Right hindlimb (tissue), 1 donor: ENCODE results near the gene GRIK3.

Experiments
- DNase-seq: peaks from one replicate; pipeline ENCODE4 v3.0.0-alpha.2; 2018

The GRIK3 gene

DNA sequence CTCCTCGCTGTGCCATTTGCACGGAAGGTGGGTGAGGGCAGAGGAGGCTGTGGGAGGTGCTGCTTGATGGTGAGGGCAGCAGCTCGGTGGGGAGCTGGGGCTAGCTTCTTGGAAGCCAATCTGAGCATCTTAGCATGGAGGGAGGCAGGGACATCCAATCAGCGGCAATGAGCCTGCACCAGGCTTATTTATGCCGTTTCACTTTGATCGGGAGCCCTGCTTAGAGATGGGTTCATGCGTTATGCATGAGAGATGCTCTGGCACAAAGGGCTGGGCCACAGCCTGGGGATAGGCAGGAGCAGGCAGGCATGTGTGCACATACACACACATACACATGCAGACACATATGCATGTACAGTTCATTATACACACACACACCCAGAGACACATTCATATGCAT is 220.2 kb downstream of the GRIK3 start:
- no peak for DNase-seq

- DNase-seq: peak; percentile 35
Measured at GRCh38 chr1:36807262-36807661, 227.1 kb downstream of the GRIK3 start.

GRCh38 chr1:36805979-36806640 is 228.2 kb downstream of the GRIK3 start:
- DNase-seq: no peak

DNA sequence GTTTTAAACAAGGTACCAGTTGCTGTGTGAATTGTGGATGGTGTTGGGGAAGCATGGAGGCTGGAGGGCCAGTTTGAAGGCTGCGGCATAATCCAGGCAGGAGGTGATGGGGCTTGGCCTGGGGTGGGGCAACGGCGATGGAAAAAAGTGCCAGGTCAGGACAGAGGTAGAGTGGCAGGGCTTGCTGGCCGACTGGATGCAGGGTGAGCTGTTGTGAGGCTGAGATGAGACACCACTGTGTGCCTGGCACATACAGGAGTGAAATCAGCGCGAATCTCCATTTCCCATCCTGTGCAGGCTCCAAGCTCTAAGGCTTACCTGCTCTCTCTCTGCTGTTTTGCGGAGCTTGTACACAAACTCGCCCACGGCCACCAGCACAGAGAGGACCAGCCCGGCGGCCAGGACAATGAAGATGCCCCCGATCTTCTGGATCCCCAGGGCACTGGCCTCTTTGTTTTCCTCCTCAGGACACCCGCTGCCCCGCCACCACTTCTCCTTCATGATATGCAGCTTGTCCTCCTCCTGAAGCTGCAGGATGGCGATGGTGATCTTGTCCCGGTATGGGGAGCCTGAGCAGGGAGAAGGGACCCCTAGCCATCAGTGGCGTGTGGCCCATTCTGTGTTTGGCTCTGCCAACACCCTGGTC is 229.5 kb downstream of the GRIK3 start:
- DNase-seq: no peak

DNA sequence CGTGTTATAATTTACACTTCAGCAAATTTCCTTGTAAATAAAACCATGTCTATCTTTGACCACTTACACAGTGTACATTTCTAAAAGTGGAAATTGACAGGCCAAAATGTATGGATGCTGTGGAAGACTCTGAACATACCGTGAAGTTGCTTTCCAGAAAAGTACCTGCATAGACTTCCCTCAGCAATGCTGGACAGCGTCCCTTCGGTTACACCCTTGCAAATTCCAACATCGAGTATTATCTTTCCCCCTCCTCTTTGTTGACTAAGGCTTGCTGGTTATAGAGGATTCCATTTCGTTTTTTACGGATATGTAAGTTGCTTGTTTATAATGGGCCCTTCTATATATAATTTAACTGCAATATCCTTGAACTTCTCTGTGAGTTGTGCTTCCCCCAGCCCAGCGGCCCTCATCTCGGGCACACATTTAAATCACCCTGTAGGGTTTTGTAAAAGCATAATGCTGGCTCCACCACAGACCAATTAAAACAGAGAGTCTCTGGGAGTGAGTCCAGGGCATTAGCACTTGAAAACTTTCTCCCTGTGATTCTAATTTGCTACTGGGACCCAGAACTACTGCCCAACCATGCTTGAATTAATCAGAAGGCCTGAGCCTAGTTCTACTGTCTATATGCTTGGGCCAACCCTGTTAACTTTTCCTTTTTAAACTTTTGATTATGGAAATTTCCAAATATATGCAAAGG is 230.3 kb downstream of the GRIK3 start:
- no peak for DNase-seq

DNA sequence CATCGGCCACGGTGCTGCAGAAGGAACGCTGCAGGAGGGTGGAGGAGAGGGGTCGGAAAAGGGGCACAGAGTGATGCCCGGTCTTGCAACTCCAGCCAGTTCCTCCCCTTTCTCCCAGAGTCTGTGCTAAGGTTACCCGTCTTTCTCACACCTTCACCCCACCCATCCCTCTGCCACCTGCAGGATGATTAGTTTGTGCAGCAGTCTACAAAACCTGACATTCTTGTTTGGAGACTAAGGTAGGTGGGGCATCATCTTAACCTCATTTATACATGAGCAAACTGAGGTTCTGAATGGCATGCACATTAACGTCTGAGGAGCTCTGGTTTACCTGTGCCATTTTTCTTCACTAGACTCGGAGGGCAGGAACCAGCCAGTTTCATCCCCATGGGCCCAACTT is 232.3 kb downstream of the GRIK3 start:
- DNase-seq: no peak

- no peak for DNase-seq
Measured at GRCh38 chr1:36797761-36798160, 236.6 kb downstream of the GRIK3 start.

- no peak for DNase-seq
Measured at GRCh38 chr1:36796733-36797132, 237.6 kb downstream of the GRIK3 start.

DNA sequence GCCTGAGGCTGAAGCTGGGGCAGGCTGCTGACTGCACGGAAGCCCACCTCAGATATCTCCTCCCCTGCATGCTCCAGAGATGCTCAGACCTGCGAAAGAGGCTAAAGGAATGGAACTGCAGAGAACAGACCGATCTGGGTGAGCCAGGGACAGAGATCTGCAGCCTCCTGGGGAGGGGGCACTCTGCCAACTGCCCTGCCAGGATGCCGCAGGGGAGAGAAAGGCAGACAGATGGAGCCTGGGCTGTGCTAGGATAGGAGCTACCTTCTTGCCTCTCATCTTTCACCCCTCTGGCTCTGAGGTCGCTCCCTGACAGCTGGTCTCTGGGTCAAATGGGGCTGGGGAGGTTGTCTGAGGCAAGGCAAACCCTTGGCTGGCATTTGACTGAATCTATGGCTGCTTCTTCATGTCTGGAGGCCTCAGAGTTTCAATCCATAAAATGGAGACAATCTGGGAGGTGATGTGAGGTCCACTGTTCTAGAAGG is 238.2 kb downstream of the GRIK3 start:
- no peak for DNase-seq

DNA sequence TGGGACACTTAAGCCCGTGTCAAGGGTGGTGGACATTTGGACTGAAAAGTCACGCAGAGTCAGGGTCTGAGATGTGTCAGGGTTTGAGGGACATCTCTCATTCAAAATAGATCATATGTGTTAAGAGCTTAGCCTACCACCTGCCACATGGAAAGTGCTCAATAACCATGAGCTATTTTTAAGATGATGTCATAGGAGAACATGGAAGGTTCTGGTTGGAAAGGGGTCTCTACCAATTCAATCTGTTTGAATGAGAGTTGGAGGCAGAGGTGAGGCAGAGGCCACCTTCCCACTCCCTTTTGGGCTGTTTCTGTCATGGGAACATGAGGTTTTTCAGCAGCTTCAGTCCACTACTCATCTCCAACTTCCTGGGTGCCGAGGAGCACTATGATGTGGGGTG is 239.9 kb downstream of the GRIK3 start:
- DNase-seq: no peak

- DNase-seq: no peak
Measured at GRCh38 chr1:36793452-36793851, 240.9 kb downstream of the GRIK3 start.

GRCh38 chr1:36792292-36792691 is 242.0 kb downstream of the GRIK3 start:
- DNase-seq: no peak

DNA sequence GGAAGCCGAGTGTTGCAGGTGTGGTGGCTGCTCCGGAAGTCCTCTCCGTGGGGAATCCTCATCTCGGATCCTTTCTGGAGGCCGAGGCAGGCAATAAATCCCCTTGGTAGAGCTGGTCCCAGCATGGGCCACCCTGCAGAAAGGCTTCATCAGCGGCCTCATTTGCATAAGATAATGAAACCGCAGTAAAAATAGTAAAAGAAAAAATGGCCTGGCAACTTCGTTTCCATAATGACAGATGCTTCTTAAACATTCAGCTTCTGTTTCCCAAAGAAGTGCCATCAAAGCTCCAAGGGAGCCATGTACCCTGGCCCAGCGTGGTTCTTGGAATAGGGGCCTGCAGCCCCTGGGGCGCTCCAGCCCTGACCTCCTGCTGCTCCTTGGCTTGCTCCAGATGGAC is 244.1 kb downstream of the GRIK3 start:
- DNase-seq: no peak

GRCh38 chr1:36789535-36789934 is 244.8 kb downstream of the GRIK3 start:
- no peak for DNase-seq

GRCh38 chr1:36787312-36787913 is 246.9 kb downstream of the GRIK3 start:
- no peak for DNase-seq

GRCh38 chr1:36786425-36786824 is 247.9 kb downstream of the GRIK3 start:
- DNase-seq: no peak

DNA sequence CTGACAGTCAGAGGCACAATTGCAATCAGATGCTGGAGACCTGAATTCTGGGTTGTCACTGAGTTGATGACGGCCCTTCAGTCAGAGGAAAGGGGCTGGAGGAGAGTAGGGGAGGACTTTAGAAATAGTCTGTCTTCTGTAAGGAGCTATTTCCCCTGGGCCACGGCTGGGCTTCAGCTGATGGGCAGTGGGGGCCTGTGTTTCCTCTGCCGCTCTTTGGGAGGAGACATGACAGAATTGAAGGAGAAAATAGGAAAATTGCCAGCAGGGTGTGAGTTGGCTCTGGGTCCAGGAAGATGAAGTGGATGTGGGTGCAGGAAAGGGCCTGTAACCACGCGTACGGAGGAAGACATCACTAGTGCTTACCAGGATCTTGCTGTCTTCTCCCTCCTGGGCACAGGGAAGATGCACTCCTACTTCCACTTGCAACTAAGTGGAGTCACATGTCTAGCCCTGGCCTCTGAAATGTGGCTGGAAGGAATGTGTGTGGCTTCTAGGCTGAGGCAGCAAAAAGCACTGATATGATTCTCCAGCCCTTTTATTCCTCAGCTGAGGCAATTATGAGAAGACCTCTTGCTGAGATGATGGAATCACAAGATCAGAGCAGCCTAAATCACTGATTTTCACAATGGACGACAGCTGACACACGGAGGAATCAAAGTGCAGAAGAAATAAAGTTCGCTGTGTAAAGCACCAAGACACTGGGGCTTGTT is 250.0 kb downstream of the GRIK3 start:
- no peak for DNase-seq

DNA sequence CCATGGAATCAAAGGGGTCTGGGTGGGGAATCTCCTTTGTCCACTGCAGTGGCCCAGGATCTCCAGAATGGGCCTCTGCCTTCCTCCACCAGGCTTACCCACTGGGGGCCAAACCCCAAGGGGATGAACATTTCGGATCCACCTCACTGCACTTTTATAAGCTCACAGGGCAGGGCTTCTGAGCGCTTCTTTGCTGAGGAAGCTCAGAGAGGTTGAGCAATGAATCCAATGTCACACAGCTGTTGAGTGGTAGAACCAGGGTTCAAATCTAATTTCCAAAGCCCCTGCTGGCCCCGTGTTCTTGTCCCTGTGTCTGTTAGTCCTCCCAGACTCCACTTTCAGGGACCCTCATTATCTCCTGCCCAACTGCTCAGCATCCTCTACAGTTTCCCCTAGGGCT is 250.8 kb downstream of the GRIK3 start:
- DNase-seq: no peak

DNA sequence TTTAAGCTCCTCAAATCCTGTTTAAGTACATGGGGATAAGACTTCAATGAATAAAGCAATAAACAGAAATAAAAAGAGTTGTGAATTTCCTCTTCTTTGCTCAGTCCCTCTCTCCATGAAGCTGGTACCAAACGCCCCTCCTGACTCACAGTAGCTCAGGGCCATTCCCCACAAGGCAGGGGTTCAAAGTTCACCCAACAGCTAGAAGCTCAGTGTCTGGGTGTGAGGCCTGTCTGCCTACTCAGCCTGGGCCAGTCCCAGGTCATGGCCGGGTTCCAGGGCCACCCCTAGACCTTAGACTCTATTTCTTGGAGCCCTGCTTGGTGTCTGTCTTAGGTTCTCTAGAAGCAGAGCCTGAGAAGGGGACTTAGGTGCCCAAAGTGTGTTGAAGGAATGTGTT is 251.5 kb downstream of the GRIK3 start:
- DNase-seq: no peak

DNA sequence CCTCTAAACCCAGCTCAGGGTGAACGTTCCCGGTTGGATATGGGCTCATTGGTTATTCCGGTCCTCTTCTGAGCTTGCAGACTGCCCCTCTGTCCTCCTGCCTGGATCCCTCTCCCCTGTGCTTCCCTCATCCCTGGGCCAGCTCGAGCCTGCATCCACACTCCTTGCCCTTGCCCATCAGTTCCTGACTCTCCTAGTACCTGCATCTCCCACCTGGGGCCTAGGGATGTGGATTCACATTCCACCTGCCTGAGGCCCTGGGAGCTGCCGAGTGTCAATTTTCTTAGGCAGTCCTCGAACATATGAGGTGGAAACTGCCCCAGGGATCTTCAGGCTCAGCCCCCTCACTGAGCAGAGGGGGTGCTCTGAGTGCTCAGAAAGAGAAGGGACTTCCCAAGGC is 252.2 kb downstream of the GRIK3 start:
- no peak for DNase-seq

GRCh38 chr1:36781098-36781497 is 253.2 kb downstream of the GRIK3 start:
- no peak for DNase-seq

DNA sequence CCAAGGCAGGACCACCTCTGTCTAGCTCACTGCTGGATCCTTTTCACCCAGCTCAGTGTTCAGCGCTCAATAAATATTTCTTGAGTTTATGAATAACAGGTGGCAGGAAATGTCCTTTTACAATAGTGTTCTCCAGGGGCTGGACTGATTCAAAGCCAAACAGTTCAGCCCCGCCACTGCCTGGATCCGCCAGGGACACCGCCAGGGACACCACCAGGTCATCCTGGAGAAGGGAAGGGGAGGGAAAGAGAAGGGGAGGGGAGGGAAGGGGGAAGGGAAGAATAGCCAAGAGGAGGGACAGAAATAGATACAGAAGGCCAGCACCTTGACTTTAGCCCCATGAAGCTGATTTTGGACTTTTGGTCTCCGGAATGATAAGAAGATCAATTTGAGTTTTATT is 255.6 kb downstream of the GRIK3 start:
- peak; percentile 48 for DNase-seq
